PFSK-1 (cell line): ENCODE results near the gene GNB5.

Experiments used
- FOXP2 ChIP-seq: optimal IDR thresholded peaks from 2 replicates; pipeline ENCODE3; 2011; ENCODE audit warnings: borderline replicate concordance, control low read depth, inconsistent platforms; ENCODE audit not compliant: insufficient read depth; ENCODE audit errors: extremely low read length, extremely low read depth
- POLR2AphosphoS5 ChIP-seq: IDR thresholded peaks from 2 replicates; pipeline ENCODE4 v1.6.1; 2012; ENCODE audit warnings: low read depth, mild to moderate bottlenecking, control low read depth, low read length, moderate library complexity

DNA sequence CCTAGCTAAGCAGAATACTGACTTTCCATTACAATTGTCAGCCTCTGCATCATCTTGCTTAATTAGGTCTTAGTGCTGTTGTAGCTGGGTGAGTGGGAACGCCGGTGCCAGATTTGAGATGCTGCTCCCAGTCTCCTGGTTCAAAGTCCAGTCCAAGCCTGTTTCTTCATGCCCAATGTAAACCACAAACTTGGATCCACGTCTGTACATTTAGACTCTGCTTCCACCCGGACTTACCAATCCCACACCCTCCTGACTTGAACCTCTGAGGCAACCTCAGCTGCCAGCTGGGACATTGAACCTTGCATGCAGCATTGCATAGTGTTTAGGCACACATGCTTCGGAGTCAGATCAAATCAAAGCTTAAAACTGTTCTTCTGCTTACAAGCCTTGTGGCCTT lies 121.6 kb downstream of the GNB5 start:
- TF ChIP-seq FOXP2: no peak
- no peak for TF ChIP-seq POLR2AphosphoS5
